Fibroblast of lung (primary cell): ENCODE data around the gene OST4.

Source experiments
- CTCF ChIP-seq, 2 donors: IDR thresholded peaks in 1 of 2; conservative IDR thresholded peaks in 1 of 2; 1 replicate in 1 of 2; 2 replicates in 1 of 2; pipeline ENCODE4 v1.5.1; 2011 to 2012; ENCODE audit warnings: low read length in 2 of 2, control low read depth in 1 of 2, inconsistent platforms in 1 of 2, low read depth in 1 of 2, mild to moderate bottlenecking in 1 of 2
- EZH2 ChIP-seq: IDR thresholded peaks from 2 replicates; pipeline ENCODE4 v1.5.1; 2012; ENCODE audit warnings: low read length, control low read depth, mild to moderate bottlenecking; ENCODE audit errors: missing control alignments

- TF ChIP-seq CTCF (conservative IDR thresholded peaks at IDR 0.05 in 1 of 2, IDR thresholded peaks at IDR 0.05 in 1 of 2; ENCODE audit: low read depth in 1 of 2, low read length in 2 of 2) (no peak), EZH2 (no peak)
Measured at GRCh38 chr2:27060323-27060722, 11.1 kb downstream of the OST4 start.
